HG02938 (cell line): ENCODE measurements around the gene ZSCAN2.

Source experiments
- ATAC-seq: cut with Tn5 transposase; IDR thresholded peaks from one replicate; pipeline ENCODE4 v1.9.1; 2021; ENCODE audit warnings: mild to moderate bottlenecking, moderate library complexity; ENCODE audit not compliant: unreplicated experiment

The ZSCAN2 gene

DNA sequence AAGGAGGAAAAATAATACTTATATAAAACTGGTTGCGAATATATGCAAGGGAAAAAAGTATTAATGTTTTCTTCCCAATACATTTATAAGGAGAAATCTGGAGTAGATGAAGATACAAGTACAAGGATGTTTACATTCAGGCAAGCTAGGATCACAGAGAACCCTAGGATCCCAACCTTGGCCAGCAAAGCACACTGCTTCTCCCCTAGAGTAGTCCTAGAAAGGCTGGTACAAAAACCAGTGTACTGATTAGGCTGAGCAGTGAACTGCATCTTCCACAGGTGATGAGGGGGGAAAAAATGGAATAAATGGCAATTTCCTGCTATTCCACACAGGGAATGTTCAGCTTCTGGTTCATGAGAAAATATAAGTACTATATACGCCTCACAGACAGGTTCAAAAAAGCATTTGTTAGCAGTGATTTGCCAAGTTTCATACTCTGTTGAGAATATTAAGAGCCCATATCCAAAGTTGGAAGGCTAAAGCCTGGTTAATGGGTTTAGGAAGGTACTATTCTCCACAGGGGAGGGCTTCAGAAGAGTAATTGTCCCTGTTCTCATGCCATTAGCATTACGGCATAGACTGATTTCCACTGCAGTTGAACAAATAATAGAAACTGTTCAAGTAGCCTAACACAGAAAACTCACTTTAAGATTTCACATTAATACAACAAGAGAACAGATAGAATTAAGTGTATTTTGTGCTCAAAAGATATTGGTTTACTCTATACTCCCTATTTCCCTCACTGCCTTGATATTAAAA, 67.6 kb downstream of the ZSCAN2 start:
- ATAC-seq = no peak

- no peak for ATAC-seq
Measured at GRCh38 chr15:84669726-84670125, 68.9 kb downstream of the ZSCAN2 start.

DNA sequence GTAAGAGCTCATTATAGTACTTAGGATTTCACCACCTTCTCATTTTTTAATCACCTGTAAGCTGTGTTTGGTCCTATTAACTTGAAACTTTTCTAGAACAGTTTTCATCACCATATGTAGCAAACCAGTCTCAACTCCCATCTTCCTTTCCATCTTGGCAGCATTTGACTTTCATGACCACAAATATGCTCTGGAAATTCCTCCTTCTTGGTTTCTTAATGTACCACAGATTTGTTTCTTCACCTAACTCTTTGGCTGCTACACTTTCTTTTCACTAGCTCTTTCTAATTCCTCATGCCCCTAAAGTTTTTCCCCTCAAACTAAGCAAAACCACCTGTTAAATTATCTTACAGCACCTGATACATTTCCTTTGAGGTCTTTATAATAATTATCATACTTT, 70.4 kb downstream of the ZSCAN2 start:
- no peak for ATAC-seq
